HepG2 (cell line): ENCODE data around the gene SP1. TPM values are rescaled to one million over a fixed set of nuclear protein-coding genes. Genes with fewer than 3 reads are reported as not detected.
A peak's percentile ranks its signal among the peaks of the same experiment; 100 is the strongest.

Experiments used
- ARNT2 ChIP-seq: sonication (generic); formaldehyde crosslinking; IDR thresholded peaks from 2 replicates; pipeline ENCODE4 v1.8.0; 2022; ENCODE audit warnings: mild to moderate bottlenecking, low read depth, missing genetic modification reagents, moderate library complexity
- ATF1 ChIP-seq: IDR thresholded peaks from 2 replicates; pipeline ENCODE4 v1.6.1; 2016; ENCODE audit warnings: mild to moderate bottlenecking, control low read depth
- CEBPB ChIP-seq: IDR thresholded peaks from 2 replicates; pipeline ENCODE4 v1.6.1; 2011; ENCODE audit warnings: low read depth, low read length, improper control_type of control experiment, borderline replicate concordance
- JUN ChIP-seq: sonication (generic); formaldehyde crosslinking; IDR thresholded peaks from 2 replicates; pipeline ENCODE4 v1.4.0; 2020; ENCODE audit warnings: mild to moderate bottlenecking, missing genetic modification reagents
- KDM3A ChIP-seq: IDR thresholded peaks from 2 replicates; pipeline ENCODE4 v1.6.1; 2018; ENCODE audit warnings: low read depth, missing compliant biosample characterization
- NPAS2 ChIP-seq: sonication (generic); formaldehyde crosslinking; IDR thresholded peaks from 2 replicates; pipeline ENCODE4 v1.8.0; 2022; ENCODE audit warnings: mild to moderate bottlenecking, missing genetic modification reagents, borderline replicate concordance
- SAP130 ChIP-seq: IDR thresholded peaks from 2 replicates; pipeline ENCODE4 v1.6.1; 2016; ENCODE audit warnings: low read depth
- SMAD3 ChIP-seq: sonication (generic); formaldehyde crosslinking; IDR thresholded peaks from 2 replicates; pipeline ENCODE4 v1.4.0; 2020; ENCODE audit warnings: missing genetic modification reagents
- ZC3H13 ChIP-seq: sonication (generic); formaldehyde crosslinking; IDR thresholded peaks from 2 replicates; pipeline ENCODE4 v1.8.1; 2023; ENCODE audit warnings: mild to moderate bottlenecking, missing genetic modification reagents, moderate library complexity
- ZFP90 ChIP-seq: sonication (generic); formaldehyde crosslinking; IDR thresholded peaks from 2 replicates; pipeline ENCODE4 v1.8.0; 2022; ENCODE audit warnings: missing genetic modification reagents, mild to moderate bottlenecking, inconsistent platforms, borderline replicate concordance
- ZNF124 ChIP-seq: sonication (generic); formaldehyde crosslinking; IDR thresholded peaks from 2 replicates; pipeline ENCODE4 v1.4.0; 2020; ENCODE audit warnings: missing genetic modification reagents
- ZNF136 ChIP-seq: sonication (generic); formaldehyde crosslinking; IDR thresholded peaks from 2 replicates; pipeline ENCODE4 v1.8.1; 2022; ENCODE audit warnings: low read depth, mild to moderate bottlenecking, moderate library complexity, missing genetic modification reagents
- polyA plus RNA-seq, 8 experiments: library from polyadenylated mRNA; depleted of rRNA in 3 of 8; stranded (reverse) in 7 of 8; unstranded in 1 of 8; fragments of >200 nt; fragmentation: Illumina TruSeq in 4 of 8; extraction: Trizol in 4 of 8; gene quantifications; 2 replicates each; pipeline versions ENCODE4 v1.2.1 to v1.2.3, GENCODE V29; 2011 to 2016; ENCODE audit warnings: low read depth in 4 of 8, missing spikeins in 1 of 8, mixed read lengths in 1 of 8; ENCODE audit not compliant: insufficient read depth in 1 of 8
- total RNA-seq, 5 experiments: library from RNA; depleted of rRNA; stranded (reverse); fragments of >200 nt; fragmentation: Illumina TruSeq; extraction: Trizol; gene quantifications; 2 replicates each; pipeline ENCODE4 v1.2.3, GENCODE V29; 2016; ENCODE audit warnings: low read depth in 1 of 5
- TF ChIP-seq, protein P1 (sequence below): sonication (generic); formaldehyde crosslinking; conservative IDR thresholded peaks from 2 replicates; pipeline ENCODE4 v1.4.0; 2020; ENCODE audit warnings: mild to moderate bottlenecking, missing genetic modification reagents, moderate library complexity
- TF ChIP-seq, protein P2 (sequence below): sonication (generic); IDR thresholded peaks from 2 replicates; pipeline ENCODE4 v1.6.1; 2016; ENCODE audit warnings: low read depth, borderline replicate concordance
- TF ChIP-seq, protein P3 (sequence below): sonication (generic); formaldehyde crosslinking; IDR thresholded peaks from 2 replicates; pipeline ENCODE4 v1.4.0; 2020; ENCODE audit warnings: missing genetic modification reagents, low read depth, mild to moderate bottlenecking, borderline replicate concordance
- TF ChIP-seq, protein P4 (sequence below): IDR thresholded peaks from 2 replicates; pipeline ENCODE4 v1.6.1; 2016; ENCODE audit warnings: low read depth
- TF ChIP-seq, protein P5 (sequence below): sonication (generic); formaldehyde crosslinking; IDR thresholded peaks from 2 replicates; pipeline ENCODE4 v1.4.0; 2020; ENCODE audit warnings: mild to moderate bottlenecking, missing genetic modification reagents
- TF ChIP-seq, protein P6 (sequence below): sonication (generic); formaldehyde crosslinking; IDR thresholded peaks from 2 replicates; pipeline ENCODE4 v1.4.0; 2020; ENCODE audit warnings: missing genetic modification reagents

SP1 gene
- total and polyA plus RNA-seq, 2 of the 13 experiments (the other 11 are each of a cell fraction or from before 2014, with no cell fraction given), result 26.5 to 27.5 TPM

DNA sequence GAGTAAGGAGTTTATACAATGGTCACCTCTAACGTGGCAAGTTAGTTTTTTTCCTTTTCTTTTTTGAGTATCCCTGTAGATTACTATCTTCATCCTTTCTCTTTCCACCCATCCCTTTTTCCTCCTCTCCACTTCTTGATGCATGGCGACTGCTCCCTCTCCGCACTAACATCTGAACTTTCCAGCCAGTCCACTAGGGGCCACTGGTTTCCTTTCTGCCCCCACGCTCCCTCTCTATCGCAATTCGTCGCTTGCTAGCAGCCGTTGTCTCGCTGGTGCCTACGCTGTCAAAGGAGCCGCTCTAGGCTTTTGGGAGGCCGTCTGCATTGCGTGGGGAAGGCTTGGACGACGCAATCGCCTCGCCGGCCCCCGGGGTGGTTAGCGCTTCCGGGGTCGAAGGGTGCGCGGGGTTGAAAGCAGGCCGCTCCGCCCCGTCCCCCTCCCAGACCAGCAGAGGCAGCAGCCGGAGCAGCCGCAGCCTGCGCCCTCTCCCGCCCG, 71.7 kb downstream of the SP1 start, which contains the start of gene PCBP2 (continued):
- TF ChIP-seq ZNF124 (peak; percentile 33; the same call in 1 of the 2 replicates), ZNF136 (0 out of 2 replicates have a peak, but pooled peaks have one; percentile 73), SMAD3 (CRISPR knock-in tag) (peak; percentile 77), ZFP90 (peak; percentile 68; the same call in 1 of the 2 replicates), JUN (CRISPR knock-in tag) (no peak), NPAS2 (CRISPR knock-in tag) (no peak), ZC3H13 (CRISPR knock-in tag) (peak; percentile 35; the same call in 1 of the 2 replicates), CEBPB (peak; percentile 89), KDM3A (CRISPR knock-in tag) (peak; percentile 78; the same call in 1 of the 2 replicates), ARNT2 (CRISPR knock-in tag) (peak; percentile 43; the same call in 1 of the 2 replicates), SAP130 (CRISPR knock-in tag) (peak; percentile 95), ATF1 (peak; percentile 91)
- TF ChIP-seq, protein P1, sequence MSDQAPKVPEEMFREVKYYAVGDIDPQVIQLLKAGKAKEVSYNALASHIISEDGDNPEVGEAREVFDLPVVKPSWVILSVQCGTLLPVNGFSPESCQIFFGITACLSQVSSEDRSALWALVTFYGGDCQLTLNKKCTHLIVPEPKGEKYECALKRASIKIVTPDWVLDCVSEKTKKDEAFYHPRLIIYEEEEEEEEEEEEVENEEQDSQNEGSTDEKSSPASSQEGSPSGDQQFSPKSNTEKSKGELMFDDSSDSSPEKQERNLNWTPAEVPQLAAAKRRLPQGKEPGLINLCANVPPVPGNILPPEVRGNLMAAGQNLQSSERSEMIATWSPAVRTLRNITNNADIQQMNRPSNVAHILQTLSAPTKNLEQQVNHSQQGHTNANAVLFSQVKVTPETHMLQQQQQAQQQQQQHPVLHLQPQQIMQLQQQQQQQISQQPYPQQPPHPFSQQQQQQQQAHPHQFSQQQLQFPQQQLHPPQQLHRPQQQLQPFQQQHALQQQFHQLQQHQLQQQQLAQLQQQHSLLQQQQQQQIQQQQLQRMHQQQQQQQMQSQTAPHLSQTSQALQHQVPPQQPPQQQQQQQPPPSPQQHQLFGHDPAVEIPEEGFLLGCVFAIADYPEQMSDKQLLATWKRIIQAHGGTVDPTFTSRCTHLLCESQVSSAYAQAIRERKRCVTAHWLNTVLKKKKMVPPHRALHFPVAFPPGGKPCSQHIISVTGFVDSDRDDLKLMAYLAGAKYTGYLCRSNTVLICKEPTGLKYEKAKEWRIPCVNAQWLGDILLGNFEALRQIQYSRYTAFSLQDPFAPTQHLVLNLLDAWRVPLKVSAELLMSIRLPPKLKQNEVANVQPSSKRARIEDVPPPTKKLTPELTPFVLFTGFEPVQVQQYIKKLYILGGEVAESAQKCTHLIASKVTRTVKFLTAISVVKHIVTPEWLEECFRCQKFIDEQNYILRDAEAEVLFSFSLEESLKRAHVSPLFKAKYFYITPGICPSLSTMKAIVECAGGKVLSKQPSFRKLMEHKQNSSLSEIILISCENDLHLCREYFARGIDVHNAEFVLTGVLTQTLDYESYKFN (CRISPR knock-in tag), result peak; percentile 49; the same call in 1 of the 2 replicates
- TF ChIP-seq, protein P2, sequence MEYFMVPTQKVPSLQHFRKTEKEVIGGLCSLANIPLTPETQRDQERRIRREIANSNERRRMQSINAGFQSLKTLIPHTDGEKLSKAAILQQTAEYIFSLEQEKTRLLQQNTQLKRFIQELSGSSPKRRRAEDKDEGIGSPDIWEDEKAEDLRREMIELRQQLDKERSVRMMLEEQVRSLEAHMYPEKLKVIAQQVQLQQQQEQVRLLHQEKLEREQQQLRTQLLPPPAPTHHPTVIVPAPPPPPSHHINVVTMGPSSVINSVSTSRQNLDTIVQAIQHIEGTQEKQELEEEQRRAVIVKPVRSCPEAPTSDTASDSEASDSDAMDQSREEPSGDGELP, result peak; percentile 45; the same call in 1 of the 2 replicates
- TF ChIP-seq, protein P3, sequence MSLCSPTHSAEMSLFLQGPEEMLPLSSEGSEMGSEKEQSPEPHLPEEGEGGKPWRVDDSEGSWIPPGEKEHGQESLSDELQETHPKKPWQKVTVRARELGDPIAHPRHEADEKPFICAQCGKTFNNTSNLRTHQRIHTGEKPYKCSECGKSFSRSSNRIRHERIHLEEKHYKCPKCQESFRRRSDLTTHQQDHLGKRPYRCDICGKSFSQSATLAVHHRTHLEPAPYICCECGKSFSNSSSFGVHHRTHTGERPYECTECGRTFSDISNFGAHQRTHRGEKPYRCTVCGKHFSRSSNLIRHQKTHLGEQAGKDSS, result peak; percentile 63; the same call in 1 of the 2 replicates
- TF ChIP-seq, protein P4, sequence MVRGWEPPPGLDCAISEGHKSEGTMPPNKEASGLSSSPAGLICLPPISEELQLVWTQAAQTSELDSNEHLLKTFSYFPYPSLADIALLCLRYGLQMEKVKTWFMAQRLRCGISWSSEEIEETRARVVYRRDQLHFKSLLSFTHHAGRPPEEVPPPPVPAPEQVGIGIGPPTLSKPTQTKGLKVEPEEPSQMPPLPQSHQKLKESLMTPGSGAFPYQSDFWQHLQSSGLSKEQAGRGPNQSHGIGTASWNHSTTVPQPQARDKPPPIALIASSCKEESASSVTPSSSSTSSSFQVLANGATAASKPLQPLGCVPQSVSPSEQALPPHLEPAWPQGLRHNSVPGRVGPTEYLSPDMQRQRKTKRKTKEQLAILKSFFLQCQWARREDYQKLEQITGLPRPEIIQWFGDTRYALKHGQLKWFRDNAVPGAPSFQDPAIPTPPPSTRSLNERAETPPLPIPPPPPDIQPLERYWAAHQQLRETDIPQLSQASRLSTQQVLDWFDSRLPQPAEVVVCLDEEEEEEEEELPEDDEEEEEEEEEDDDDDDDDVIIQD, result peak; percentile 65
- TF ChIP-seq, protein P5, sequence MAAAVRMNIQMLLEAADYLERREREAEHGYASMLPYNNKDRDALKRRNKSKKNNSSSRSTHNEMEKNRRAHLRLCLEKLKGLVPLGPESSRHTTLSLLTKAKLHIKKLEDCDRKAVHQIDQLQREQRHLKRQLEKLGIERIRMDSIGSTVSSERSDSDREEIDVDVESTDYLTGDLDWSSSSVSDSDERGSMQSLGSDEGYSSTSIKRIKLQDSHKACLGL (CRISPR knock-in tag), result 0 out of 2 replicates have a peak, but pooled peaks have one; percentile 6
- TF ChIP-seq, protein P6, sequence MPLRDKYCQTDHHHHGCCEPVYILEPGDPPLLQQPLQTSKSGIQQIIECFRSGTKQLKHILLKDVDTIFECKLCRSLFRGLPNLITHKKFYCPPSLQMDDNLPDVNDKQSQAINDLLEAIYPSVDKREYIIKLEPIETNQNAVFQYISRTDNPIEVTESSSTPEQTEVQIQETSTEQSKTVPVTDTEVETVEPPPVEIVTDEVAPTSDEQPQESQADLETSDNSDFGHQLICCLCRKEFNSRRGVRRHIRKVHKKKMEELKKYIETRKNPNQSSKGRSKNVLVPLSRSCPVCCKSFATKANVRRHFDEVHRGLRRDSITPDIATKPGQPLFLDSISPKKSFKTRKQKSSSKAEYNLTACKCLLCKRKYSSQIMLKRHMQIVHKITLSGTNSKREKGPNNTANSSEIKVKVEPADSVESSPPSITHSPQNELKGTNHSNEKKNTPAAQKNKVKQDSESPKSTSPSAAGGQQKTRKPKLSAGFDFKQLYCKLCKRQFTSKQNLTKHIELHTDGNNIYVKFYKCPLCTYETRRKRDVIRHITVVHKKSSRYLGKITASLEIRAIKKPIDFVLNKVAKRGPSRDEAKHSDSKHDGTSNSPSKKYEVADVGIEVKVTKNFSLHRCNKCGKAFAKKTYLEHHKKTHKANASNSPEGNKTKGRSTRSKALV (CRISPR knock-in tag), result 0 out of 2 replicates have a peak, but pooled peaks have one; percentile 36
